PC-9 (cell line): Measurements from ENCODE around the gene APBA2.

Experiments used
- CTCF ChIP-seq: fragments of 200-600 bp; sonication (generic); conservative IDR thresholded peaks from 2 replicates; pipeline ENCODE4 v1.6.1; 2017; ENCODE audit warnings: mixed run types, antibody characterized with exemption, mild to moderate bottlenecking, moderate library complexity
- EZH2 ChIP-seq: fragments of 200-600 bp; sonication (generic); IDR thresholded peaks from 2 replicates; pipeline ENCODE4 v1.8.0; 2017; ENCODE audit warnings: antibody characterized with exemption, low read depth

- TF ChIP-seq EZH2 (no peak), CTCF (no peak)
Measured at GRCh38 chr15:28929200-28929599, 43.4 kb downstream of the APBA2 start.
